K562 (cell line): ENCODE measurements around the gene ADGRD1. TPM values are rescaled to one million over a fixed set of nuclear protein-coding genes. Genes with fewer than 3 reads are reported as not detected.

Source experiments
- ZNF324 ChIP-seq: fragments of 250-450 bp; sonication (Bioruptor Pico); IDR thresholded peaks from 2 replicates; pipeline ENCODE4 v1.4.0; 2020; ENCODE audit warnings: mild to moderate bottlenecking
- polyA plus RNA-seq, 8 experiments: library from polyadenylated mRNA; depleted of rRNA in 4 of 8; stranded (reverse) in 5 of 8; unstranded in 3 of 8; fragments of >200 nt; fragmentation: Nextera tagmentation in 2 of 8; fragmentation: Illumina TruSeq in 1 of 8; extraction: Ambion mirVana in 2 of 8; extraction: Trizol in 1 of 8; gene quantifications; 2 replicates each; pipeline versions ENCODE4 v1.2.1 to v1.2.3, GENCODE V29; 2011 to 2014; ENCODE audit warnings: inconsistent platforms in 1 of 8, missing spikeins in 1 of 8
- total RNA-seq, 7 experiments: library from RNA; depleted of rRNA in 6 of 7; stranded (reverse); fragments of >200 nt in 6 of 7; fragmentation: Illumina TruSeq in 2 of 7; extraction: Trizol in 2 of 7; gene quantifications; 2 replicates each; pipeline versions ENCODE4 v1.2.1 to v1.2.3, GENCODE V29; 2011 to 2021; ENCODE audit warnings: low replicate concordance in 1 of 7
- TF ChIP-seq, protein P1 (sequence below): sonication (generic); formaldehyde crosslinking; IDR thresholded peaks from 2 replicates; pipeline ENCODE4 v1.8.0; 2022; ENCODE audit warnings: mild to moderate bottlenecking, missing genetic modification reagents, borderline replicate concordance
- TF ChIP-seq, protein P2 (sequence below): conservative IDR thresholded peaks from 2 replicates; pipeline ENCODE4 v1.6.1; 2011; ENCODE audit warnings: low read depth, mild to moderate bottlenecking, low read length; ENCODE audit not compliant: control insufficient read depth
- TF ChIP-seq, protein P3 (sequence below): sonication (generic); formaldehyde crosslinking; IDR thresholded peaks from 2 replicates; pipeline ENCODE4 v1.5.0; 2020; ENCODE audit warnings: missing genetic modification reagents

Gene ADGRD1
- total and polyA plus RNA-seq, 9 of the 15 experiments (the other 6 are each of a cell fraction or from before 2014, with no cell fraction given), result 1.7 to 11.7 (median 3.3) TPM

DNA sequence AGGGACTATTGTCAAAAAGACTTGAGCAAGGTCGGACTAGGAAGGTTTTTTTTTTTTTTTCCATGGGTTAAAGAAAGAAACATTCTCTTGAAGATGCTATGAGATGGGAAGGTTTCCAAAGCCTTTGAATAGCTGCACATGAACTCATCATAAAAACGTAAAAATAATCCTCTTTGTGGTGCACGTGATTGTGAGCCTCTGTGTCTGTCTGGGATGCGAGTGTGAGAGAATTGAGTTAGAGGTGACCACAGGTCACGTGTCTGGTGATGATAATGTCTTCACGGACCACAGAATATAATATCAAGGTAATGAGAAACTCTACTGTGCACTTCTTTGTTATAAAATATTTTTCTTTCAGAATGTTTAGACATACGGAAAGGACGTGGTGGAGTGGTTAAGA is 24.3 kb upstream of the ADGRD1 start (continued):
- TF ChIP-seq, protein P1, sequence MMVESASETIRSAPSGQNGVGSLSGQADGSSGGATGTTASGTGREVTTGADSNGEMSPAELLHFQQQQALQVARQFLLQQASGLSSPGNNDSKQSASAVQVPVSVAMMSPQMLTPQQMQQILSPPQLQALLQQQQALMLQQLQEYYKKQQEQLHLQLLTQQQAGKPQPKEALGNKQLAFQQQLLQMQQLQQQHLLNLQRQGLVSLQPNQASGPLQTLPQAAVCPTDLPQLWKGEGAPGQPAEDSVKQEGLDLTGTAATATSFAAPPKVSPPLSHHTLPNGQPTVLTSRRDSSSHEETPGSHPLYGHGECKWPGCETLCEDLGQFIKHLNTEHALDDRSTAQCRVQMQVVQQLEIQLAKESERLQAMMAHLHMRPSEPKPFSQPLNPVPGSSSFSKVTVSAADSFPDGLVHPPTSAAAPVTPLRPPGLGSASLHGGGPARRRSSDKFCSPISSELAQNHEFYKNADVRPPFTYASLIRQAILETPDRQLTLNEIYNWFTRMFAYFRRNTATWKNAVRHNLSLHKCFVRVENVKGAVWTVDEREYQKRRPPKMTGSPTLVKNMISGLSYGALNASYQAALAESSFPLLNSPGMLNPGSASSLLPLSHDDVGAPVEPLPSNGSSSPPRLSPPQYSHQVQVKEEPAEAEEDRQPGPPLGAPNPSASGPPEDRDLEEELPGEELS (CRISPR knock-in tag), result no peak
- TF ChIP-seq, protein P2, sequence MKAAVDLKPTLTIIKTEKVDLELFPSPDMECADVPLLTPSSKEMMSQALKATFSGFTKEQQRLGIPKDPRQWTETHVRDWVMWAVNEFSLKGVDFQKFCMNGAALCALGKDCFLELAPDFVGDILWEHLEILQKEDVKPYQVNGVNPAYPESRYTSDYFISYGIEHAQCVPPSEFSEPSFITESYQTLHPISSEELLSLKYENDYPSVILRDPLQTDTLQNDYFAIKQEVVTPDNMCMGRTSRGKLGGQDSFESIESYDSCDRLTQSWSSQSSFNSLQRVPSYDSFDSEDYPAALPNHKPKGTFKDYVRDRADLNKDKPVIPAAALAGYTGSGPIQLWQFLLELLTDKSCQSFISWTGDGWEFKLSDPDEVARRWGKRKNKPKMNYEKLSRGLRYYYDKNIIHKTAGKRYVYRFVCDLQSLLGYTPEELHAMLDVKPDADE, result no peak
- TF ChIP-seq ZNF324 (CRISPR knock-in tag), result no peak
- TF ChIP-seq, protein P3, sequence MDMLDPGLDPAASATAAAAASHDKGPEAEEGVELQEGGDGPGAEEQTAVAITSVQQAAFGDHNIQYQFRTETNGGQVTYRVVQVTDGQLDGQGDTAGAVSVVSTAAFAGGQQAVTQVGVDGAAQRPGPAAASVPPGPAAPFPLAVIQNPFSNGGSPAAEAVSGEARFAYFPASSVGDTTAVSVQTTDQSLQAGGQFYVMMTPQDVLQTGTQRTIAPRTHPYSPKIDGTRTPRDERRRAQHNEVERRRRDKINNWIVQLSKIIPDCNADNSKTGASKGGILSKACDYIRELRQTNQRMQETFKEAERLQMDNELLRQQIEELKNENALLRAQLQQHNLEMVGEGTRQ, result peak; percentile 14; the same call in 1 of the 2 replicates
- TF ChIP-seq, all 486 proteins: peak for 3
